Stimulated activated naive CD8-positive, alpha-beta T cell treated with anti-CD3 and anti-CD28 coated beads, Interleukin-15, amount 100 ng/mL, for 72 hours (primary cell): Measurements from ENCODE around the gene TESPA1.

Experiments used
- ATAC-seq: fragments of 150-1000 bp; cut with Tn5 transposase; 2 replicates; pipeline ENCODE4 v1.10.0; 2021; ENCODE audit warnings: mild to moderate bottlenecking, moderate library complexity
- DNase-seq, 2 donors: peaks; one replicate each; pipeline ENCODE4 v3.0.0; 2021 to 2022
- H3K27ac Mint-ChIP-seq, 2 donors: one replicate each; pipeline ENCODE4 v1.8.0; 2022; ENCODE audit warnings: mild to moderate bottlenecking in 2 of 2, mixed read lengths in 2 of 2, moderate library complexity in 2 of 2
- H3K27me3 Mint-ChIP-seq: one replicate; pipeline ENCODE4 v1.8.0; 2022; ENCODE audit warnings: mixed read lengths
- H3K4me1 Mint-ChIP-seq: one replicate; pipeline ENCODE4 v1.8.0; 2022; ENCODE audit warnings: mild to moderate bottlenecking, mixed read lengths
- H3K4me3 Mint-ChIP-seq, 2 donors: one replicate each; pipeline ENCODE4 v1.8.0; 2022; ENCODE audit warnings: mild to moderate bottlenecking in 2 of 2, mixed read lengths in 2 of 2, moderate library complexity in 1 of 2
- H3K9me3 Mint-ChIP-seq, 2 donors: one replicate each; pipeline ENCODE4 v1.8.0; 2022; ENCODE audit warnings: mixed read lengths in 2 of 2

The TESPA1 gene, protein sequence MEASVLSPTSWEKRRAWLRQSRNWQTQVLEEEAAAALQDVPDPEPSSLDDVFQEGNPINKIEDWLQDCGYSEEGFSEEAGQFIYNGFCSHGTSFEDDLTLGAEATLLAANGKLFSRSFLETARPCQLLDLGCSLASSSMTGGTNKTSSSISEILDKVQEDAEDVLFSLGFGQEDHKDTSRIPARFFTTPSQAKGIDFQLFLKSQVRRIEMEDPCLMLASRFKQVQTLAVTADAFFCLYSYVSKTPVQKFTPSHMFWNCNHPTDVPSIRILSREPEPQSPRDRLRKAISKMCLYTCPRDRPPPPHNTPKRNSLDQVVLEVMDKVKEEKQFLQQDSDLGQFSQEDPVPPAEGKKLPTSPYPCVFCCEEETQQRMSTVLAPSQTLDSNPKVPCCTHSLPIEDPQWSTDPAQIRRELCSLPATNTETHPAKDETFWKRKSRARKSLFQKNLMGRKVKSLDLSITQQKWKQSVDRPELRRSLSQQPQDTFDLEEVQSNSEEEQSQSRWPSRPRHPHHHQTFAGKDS

DNA sequence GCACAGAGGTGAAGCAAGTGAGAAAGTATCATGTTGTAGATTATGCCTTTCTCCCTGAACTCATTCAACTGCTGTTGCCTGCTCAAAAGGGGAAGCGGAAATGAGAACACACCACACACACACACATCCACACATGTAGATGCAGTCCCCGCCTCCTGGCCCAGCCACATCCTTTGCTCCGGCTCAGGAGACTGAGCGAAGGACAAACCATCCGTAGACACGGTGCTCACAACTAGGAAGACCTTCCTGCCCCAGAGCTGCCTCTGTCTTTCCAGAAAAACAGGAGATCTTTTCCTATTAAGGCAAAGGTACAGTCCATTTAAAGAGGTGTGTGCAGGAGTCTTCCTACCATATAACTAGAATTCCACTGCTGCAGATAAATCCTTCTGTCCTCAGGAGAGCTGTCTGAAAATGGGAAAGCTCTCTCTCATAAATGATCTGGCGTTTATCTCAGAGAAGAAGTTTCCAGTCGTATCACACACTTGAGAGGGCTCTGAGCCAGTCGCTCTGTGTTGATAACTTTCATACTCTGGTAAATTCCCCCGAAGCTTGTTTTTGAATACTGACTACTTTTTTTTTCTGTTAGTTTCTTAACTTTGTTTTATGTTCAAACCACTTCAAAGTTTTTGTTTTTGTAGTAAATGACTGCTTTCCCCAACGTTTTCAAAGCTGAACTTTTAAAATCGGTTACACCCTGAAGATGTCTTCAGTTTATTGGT, at the start of gene TESPA1:
TESPA1 (minus strand) TSS at position 105 of the 719 bp plus-strand sequence. CDS start 10,200 bp downstream, outside the sequence.
- H3K27ac Mint-ChIP-seq: peak within 1 kb of the TSS; percentile 91 to 97
- ATAC-seq (peak; percentile 93), DNase-seq (peak; percentile 79 to 88)
- H3K4me1 Mint-ChIP-seq: peaks cover 56% of the 10 kb centered on the region
- H3K4me3 Mint-ChIP-seq: peak within 1 kb of the TSS; percentile 92 to 93
- no peaks in the 10 kb centered on the region for H3K9me3 Mint-ChIP-seq
- no peaks in the 10 kb centered on the region for H3K27me3 Mint-ChIP-seq

DNA sequence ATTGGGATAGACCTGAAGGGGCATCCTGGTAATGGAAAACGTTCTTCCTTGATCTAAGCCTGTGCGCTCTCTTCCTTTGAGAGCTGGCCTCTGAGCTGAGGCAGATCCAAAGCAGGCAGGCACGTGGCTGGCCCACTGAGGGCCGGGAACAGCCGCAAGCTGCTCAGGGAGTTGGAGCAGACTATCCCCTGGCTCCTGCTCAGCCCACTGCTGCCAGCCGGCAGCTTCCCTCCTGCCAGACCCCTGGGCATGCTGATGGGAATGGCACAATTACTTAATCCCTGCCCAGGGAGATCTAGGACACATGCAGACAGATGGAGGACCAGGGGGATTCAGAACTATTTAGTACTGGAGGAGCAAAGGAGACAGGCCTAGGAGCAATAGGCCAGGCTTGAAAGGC, 49.7 kb upstream of the TESPA1 start:
- ATAC-seq (no peak), DNase-seq (no peak)
- Mint-ChIP-seq H3K27me3 (no peaks in the 10 kb centered on the region), H3K4me1 (peaks cover 37% of the 10 kb centered on the region), H3K9me3 (no peaks in the 10 kb centered on the region), H3K4me3 (no peak overlapping the region), H3K27ac (no peak overlapping the region)

DNA sequence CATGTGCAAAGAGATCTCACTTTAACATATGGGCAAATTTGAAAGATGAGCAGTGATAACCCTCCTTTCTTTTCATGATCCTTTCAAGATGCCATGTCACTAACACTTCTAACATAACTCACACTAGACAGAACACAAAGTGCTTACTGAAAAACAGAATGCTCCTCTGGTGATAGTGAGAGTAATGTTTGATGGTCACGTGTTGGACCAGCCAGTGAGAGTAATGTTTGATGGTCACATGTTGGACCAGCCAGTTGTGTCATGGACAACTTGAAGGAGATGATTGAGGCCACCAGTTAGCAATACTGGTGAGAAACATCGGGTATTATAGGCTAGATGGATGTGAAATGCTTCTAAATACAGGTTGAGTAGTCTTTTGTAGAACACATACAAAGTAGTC, 40.9 kb upstream of the TESPA1 start:
- Mint-ChIP-seq H3K27ac (no peak overlapping the region), H3K4me1 (no peaks in the 10 kb centered on the region), H3K9me3 (no peaks in the 10 kb centered on the region), H3K4me3 (no peak overlapping the region), H3K27me3 (peaks cover 8% of the 10 kb centered on the region)
- DNase-seq (no peak), ATAC-seq (no peak)

DNA sequence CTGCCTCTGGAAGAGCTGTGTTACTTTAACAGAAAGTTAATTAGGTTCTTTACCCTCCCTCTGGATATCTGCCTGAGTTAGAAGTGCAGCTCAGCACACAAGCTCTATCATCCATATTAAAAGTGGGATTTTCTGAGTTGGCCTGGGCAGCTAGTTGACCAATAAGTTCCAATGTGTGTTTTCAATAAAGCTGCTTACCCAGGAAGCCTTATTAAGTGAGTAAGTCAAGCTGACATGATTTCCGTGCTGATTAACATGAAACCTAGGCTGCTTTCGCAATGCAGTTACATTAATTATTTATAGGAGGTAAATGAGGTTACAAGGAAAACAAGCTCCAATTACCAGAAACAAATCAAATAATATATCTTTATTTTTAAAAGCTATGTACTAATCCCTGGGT, 40.0 kb upstream of the TESPA1 start:
- Mint-ChIP-seq H3K27me3 (peaks cover 18% of the 10 kb centered on the region), H3K27ac (no peak overlapping the region), H3K4me1 (peaks cover 8% of the 10 kb centered on the region), H3K4me3 (no peak overlapping the region), H3K9me3 (no peaks in the 10 kb centered on the region)
- no peak for ATAC-seq
- no peak for DNase-seq

DNA sequence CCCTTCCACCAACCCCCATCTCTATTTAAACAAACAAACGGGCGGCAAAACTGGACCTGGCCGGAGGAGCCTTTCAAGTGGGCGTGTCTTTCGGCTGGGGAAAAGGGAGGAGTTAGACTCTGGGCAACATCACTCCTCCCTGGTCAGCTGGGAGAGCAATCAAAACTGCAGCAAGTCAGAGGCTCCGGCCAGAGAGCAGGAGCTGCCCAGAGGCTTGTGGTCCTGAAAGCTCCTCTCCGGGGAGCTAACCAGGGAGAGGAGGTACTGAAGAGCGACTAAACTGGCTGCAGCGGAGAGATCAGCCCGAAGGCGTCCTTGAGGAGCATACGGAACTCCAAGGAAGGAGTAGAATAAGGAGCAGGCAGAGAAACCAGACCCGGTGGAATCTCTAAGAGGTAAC, 35.2 kb upstream of the TESPA1 start, which contains the start of gene NEUROD4:
NEUROD4 (plus strand) TSS at position 191 of the 400 bp plus-strand sequence. CDS start 6,466 bp downstream, outside the sequence.
- Mint-ChIP-seq H3K27me3 (peaks cover 31% of the 10 kb centered on the region), H3K4me1 (peaks cover 11% of the 10 kb centered on the region), H3K9me3 (no peaks in the 10 kb centered on the region), H3K27ac (peak within 1 kb of the TSS in 1 of 2 donors; percentile 21), H3K4me3 (peak within 1 kb of the TSS in 1 of 2 donors; percentile 9)
- DNase-seq (peak; percentile 7 to 13), ATAC-seq (peak; percentile 57)

DNA sequence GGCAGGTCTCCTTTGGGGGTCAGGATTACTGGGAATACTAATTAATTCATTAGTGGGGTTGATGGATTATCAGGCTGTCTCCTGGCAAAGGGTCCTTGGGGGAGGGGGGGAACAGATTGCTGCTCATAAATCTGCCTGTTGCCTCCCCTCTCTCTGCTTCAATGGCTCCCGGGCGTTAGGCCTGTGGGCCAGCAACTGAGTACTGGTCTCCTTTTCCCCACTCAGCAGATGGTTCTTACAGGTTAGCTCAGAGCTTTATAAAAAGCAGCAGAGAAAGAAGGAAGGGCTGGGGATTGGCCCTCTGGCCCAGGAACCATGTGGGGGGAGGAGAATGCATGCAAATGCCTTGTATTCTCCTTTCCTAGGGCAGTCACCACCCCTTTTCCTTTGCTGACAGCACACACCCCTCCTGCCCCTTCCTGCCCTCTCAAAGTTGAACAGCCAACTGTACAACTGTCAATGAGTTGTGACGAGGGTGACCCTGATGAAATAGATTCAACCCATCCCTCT, 32.9 kb upstream of the TESPA1 start:
- H3K4me1 Mint-ChIP-seq: peaks cover 11% of the 10 kb centered on the region
- DNase-seq: no peak
- peaks cover 31% of the 10 kb centered on the region for H3K27me3 Mint-ChIP-seq
- no peak overlapping the region for H3K27ac Mint-ChIP-seq
- H3K4me3 Mint-ChIP-seq: no peak overlapping the region
- H3K9me3 Mint-ChIP-seq: peaks cover 4 to 6% of the 10 kb centered on the region in 2 donors
- no peak for ATAC-seq

DNA sequence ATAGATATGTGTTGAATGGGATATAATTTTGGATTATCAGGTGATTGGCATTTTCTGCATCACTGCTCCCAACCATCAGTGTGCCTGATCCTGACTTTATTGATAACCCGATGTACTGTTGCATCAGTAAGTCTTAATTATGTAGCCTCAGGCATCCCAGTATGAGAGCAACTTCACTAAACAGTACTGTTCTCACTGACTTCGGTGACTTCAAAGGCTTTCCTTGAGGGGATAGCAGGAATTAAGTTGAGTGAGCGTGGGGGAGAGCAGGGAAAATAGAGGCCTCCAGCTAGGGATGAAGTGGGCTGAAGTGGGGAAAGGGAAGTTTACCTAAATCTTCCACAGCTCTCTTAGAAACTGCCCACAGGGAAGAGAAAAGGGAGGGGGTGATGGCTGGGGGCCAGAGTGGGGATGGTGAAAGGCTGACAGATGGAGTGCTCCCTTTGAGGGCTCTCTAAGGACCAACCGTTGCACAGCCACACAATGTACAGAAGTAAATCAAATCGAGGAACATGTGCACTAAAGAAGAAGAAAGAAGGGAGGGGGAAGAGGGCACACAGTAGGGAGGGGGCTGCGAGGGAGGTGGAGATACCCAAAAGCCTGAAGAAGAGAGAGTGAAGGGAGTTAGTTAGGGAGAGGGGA, 24.5 kb upstream of the TESPA1 start:
- Mint-ChIP-seq H3K9me3 (peaks cover 16 to 18% of the 10 kb centered on the region in 2 donors), H3K27me3 (peaks cover 8% of the 10 kb centered on the region), H3K4me1 (peaks cover 6% of the 10 kb centered on the region), H3K4me3 (no peak overlapping the region), H3K27ac (no peak overlapping the region)
- ATAC-seq: no peak
- no peak for DNase-seq

DNA sequence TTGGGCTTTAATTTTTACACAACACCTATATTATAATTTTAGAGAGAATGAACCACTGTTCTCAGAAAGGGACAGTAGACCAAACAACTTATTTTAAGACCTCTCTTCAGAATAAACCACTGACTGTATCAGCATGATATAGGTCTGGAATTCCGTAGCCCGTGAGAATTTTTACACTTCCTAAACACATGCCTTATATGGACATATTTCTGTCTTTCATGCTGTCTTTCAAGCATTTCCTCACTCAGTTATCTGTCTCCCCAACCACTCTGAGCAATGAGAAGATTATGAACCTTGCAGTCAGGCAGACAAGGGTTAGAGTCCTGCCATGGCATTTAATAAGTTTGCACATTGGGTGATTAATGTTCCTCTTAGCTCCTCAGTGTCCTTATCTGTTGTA, 17.8 kb upstream of the TESPA1 start:
- no peaks in the 10 kb centered on the region for H3K27me3 Mint-ChIP-seq
- no peak overlapping the region for H3K4me3 Mint-ChIP-seq
- no peak for ATAC-seq
- peaks cover 7 to 8% of the 10 kb centered on the region in 2 donors for H3K9me3 Mint-ChIP-seq
- H3K4me1 Mint-ChIP-seq: peaks cover 8% of the 10 kb centered on the region
- no peak overlapping the region for H3K27ac Mint-ChIP-seq
- no peak for DNase-seq

DNA sequence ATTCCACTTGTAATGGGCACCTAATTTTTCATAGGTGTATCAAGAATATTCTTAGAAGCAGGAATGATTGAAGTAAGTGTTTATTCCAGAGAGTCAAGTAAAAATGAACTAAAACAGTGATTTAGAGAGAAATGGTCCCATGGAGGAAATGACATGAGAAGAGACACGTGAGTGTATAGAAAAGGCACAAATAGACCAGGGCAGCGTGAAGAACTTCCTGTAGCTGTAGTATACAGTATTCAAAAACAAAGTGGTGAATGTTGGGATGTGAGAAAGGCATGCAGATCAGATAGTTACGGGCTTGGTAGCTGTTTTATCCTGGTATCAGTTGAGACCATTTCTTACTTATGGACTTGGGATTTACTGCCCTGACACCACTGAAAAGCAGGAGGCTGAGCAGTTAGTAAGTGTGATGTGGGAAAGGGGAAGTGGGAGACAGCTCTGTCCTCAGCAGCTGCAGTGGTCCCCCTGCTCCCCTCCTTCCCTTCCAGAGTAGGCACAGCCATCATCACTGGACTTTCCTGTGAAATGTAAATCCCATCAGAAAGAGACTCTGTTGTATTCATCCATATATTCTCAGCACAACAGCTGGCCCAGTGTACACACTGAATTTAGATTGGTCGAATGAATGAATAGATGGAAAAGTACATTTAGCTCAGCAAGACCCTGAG, 16.8 kb upstream of the TESPA1 start:
- DNase-seq: no peak
- Mint-ChIP-seq H3K9me3 (peaks cover 4 to 5% of the 10 kb centered on the region in 2 donors), H3K27me3 (no peaks in the 10 kb centered on the region), H3K4me1 (peaks cover 8% of the 10 kb centered on the region), H3K27ac (peak overlapping the region in 1 of 2 donors; percentile 28), H3K4me3 (no peak overlapping the region)
- ATAC-seq: no peak

DNA sequence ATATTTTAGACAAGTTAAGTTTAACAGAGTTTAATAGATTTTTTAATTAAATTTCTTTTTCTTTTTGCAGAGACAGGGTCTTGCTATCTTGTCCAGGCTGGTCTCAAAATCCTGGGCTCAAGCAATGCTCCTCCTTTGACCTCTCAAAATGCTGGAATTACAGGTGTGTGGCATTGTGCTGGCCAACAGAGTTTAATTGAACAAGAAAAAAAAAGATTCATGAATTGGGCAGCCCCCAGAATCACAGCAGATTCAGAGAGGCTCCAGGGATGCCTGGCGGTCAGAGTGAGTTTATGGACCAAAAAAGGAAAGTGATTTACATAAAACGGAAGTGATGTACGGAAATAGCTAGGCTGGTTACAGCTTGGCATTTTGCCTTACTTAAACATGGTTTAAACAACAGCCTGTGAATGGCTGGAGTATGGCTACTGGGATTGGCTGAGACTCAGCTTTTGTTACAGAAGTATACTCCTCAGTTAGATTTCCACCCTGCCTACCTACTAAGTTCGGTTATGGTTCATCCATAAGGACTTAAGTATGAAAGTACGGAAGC, 14.5 kb upstream of the TESPA1 start:
- Mint-ChIP-seq H3K27me3 (no peaks in the 10 kb centered on the region), H3K4me3 (no peak overlapping the region), H3K9me3 (no peaks in the 10 kb centered on the region), H3K27ac (no peak overlapping the region), H3K4me1 (peaks cover 13% of the 10 kb centered on the region)
- ATAC-seq (no peak), DNase-seq (no peak)

DNA sequence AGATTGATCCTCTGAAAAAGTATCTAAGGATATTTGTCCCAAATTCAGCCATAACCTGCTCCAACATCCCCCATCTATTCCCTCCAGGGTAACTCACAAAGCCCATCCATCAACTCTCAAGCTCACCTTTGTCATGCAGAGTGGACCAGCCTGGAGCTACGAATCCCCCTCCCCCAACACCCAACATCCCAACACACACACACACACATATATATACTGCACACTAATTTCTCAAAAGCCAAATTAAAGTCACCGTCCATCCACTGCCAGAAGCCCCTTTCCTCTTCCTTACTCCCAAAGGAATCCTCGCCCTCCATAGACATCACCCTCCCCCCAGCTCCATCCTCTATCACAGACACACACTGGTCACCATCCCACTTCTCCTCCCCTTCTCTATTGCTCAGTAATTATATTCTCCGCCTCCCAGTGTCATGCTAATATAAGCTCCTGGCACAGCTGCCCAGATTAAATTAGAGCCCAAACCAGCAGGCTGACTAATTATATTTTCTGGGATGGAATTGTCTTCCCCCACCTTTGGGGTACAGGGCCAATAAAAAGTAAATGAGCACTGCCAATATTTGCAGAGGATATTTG, 13.5 kb upstream of the TESPA1 start:
- Mint-ChIP-seq H3K27me3 (no peaks in the 10 kb centered on the region), H3K9me3 (no peaks in the 10 kb centered on the region), H3K4me1 (peaks cover 18% of the 10 kb centered on the region), H3K27ac (no peak overlapping the region), H3K4me3 (no peak overlapping the region)
- ATAC-seq (no peak), DNase-seq (no peak)

DNA sequence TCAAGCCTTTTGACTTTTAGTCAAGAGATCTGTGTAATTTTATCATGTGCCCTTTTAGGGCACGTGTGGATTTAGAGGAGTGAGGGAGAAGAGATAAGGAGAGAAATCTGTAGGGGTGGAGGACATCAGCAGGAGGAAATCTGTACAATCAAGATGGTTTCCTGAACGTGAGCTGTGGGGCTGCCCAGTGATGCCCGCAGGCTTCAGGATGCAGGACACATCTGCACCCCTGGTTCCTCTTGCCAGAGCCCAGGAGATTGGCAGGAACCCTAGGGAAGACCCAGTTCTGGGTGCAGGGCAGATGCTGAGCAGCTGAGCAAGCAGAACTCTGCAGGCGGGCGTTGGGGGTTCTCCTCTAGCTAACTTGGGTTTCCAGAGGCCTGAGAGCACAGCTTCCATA, 11.6 kb upstream of the TESPA1 start:
- no peaks in the 10 kb centered on the region for H3K9me3 Mint-ChIP-seq
- ATAC-seq (no peak), DNase-seq (no peak)
- no peak overlapping the region for H3K4me3 Mint-ChIP-seq
- H3K27ac Mint-ChIP-seq: no peak overlapping the region
- H3K4me1 Mint-ChIP-seq: peaks cover 31% of the 10 kb centered on the region
- no peaks in the 10 kb centered on the region for H3K27me3 Mint-ChIP-seq

DNA sequence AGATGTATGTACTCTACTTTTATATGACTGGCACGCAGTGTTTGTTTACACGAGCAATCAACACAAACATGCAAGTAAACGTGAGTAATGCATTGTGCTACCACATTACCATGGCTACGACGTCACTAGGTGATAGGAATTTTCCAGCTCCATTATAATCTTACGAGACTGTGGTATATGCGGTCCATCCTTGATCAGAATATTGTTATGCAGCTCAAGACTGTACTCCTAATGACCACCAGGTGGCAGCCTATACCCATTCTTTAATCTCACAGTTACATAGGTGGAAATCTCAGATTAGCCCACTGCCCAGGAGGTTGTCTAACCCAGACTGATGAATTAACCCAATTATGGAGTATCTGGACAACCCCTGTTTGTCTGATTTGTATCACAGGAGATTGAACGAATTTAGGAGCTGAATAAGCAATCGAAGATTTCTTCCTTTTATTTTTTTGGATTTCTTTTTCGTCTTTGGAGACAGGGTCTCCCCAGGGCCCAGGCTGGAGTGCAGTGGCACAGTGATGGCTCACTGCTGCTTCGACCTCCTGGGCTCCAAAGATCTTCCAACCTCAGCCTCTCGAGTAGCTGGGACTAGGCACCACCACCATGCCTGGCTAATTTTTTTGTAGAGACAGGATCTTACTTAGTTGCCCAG, 8.7 kb upstream of the TESPA1 start:
- no peak overlapping the region for H3K4me3 Mint-ChIP-seq

DNA sequence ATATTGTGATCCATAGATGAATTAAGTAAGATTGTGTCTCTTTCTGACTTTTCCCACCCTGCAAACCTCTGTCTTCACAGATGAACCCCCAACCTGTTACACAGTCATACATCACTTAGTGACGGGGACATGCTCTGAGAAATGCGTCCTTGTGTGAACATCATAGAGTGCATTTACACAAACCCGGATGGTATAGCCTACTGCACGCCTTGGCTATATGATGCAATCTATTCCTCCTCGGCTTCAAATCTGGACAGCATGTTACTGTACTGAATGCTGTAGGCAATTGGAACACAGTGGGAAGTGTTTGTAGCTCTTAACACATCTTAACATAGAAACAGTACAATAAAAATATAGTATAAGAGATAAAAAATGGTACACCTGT, 7.4 kb upstream of the TESPA1 start:
- peak in 1 of 2 donors; percentile 20 for DNase-seq
- Mint-ChIP-seq H3K27ac (peak overlapping the region; percentile 97 to 99), H3K27me3 (no peaks in the 10 kb centered on the region), H3K4me3 (peak overlapping the region; percentile 86 to 95), H3K9me3 (no peaks in the 10 kb centered on the region), H3K4me1 (peaks cover 69% of the 10 kb centered on the region)
- ATAC-seq: peak; percentile 65

More for the DNA sequence above, 8.7 kb upstream of the TESPA1 start:
- ATAC-seq: peak; percentile 80
- no peaks in the 10 kb centered on the region for H3K27me3 Mint-ChIP-seq
- peak overlapping the region in 1 of 2 donors; percentile 43 for H3K27ac Mint-ChIP-seq
- H3K9me3 Mint-ChIP-seq: no peaks in the 10 kb centered on the region
- DNase-seq: peak; percentile 55 to 64
- H3K4me1 Mint-ChIP-seq: peaks cover 56% of the 10 kb centered on the region
